Measurements from ENCODE around the gene KLF17.
"Not testable (repeated sequence)": the region's sequence is repeated elsewhere in the genome, so short reads cannot be mapped to it uniquely, and the experiment has no call there.

Gene KLF17

GRCh38 chr1:44110916-44111315 is 7.7 kb upstream of the KLF17 start:
- no peak for DNase-seq
- ATAC-seq: no peak

- no peak for DNase-seq
These were observed 6.8 kb upstream of the KLF17 start for GRCh38 chr1:44111861-44112260.

GRCh38 chr1:44112486-44112885 is 6.1 kb upstream of the KLF17 start:
- no peak for DNase-seq
- no peak for ATAC-seq

More at GRCh38 chr1:44111861-44112260, 6.8 kb upstream of the KLF17 start:
- ATAC-seq: no peak

GRCh38 chr1:44113095-44113609 is 5.5 kb upstream of the KLF17 start:
- ATAC-seq: no peak

GRCh38 chr1:44114098-44114497 is 4.5 kb upstream of the KLF17 start:
- no peak for ATAC-seq

More at GRCh38 chr1:44113095-44113609, 5.5 kb upstream of the KLF17 start:
- DNase-seq: no peak

GRCh38 chr1:44117272-44117671 is 1.3 kb upstream of the KLF17 start:
- not testable (repeated sequence) for DNase-seq

More at GRCh38 chr1:44114098-44114497, 4.5 kb upstream of the KLF17 start:
- no peak for DNase-seq

GRCh38 chr1:44119525-44119924 is 904 bp downstream of the KLF17 start:
- no peak for ATAC-seq

More at GRCh38 chr1:44117272-44117671, 1.3 kb upstream of the KLF17 start:
- not testable (repeated sequence) for ATAC-seq

GRCh38 chr1:44120398-44120949 is 1.9 kb downstream of the KLF17 start:
- ATAC-seq (no peak), DNase-seq (no peak)

More at GRCh38 chr1:44119525-44119924, 904 bp downstream of the KLF17 start:
- DNase-seq: no peak

GRCh38 chr1:44129616-44130500 is 11.2 kb downstream of the KLF17 start:
- DNase-seq: no peak
- ATAC-seq: no peak

- DNase-seq: no peak
- ATAC-seq: no peak
These were observed 12.8 kb downstream of the KLF17 start for GRCh38 chr1:44131411-44131810.

- no peak for ATAC-seq
- no peak for DNase-seq
These were observed 15.7 kb downstream of the KLF17 start for GRCh38 chr1:44134071-44134920.

- no peak for ATAC-seq
- DNase-seq: no peak
These were observed 17.3 kb downstream of the KLF17 start for GRCh38 chr1:44135886-44136285.

GRCh38 chr1:44138239-44138638 is 19.6 kb downstream of the KLF17 start:
- no peak for DNase-seq

GRCh38 chr1:44139565-44139964 is 20.9 kb downstream of the KLF17 start:
- ATAC-seq, DNase-seq: not testable (repeated sequence)

More at GRCh38 chr1:44138239-44138638, 19.6 kb downstream of the KLF17 start:
- no peak for ATAC-seq

GRCh38 chr1:44141531-44141930 is 22.9 kb downstream of the KLF17 start, which contains the start of gene KLF18:
KLF18 (minus strand) TSS chr1:44141631; CDS start chr1:44141631, 0 bp downstream.
- DNase-seq (no peak), ATAC-seq (no peak)

GRCh38 chr1:44144962-44145756 is 26.5 kb downstream of the KLF17 start:
- no peak for DNase-seq
- no peak for ATAC-seq

GRCh38 chr1:44146536-44147361 is 28.1 kb downstream of the KLF17 start:
- ATAC-seq: no peak

GRCh38 chr1:44147582-44147981 is 29.0 kb downstream of the KLF17 start:
- ATAC-seq (no peak), DNase-seq (no peak)

More at GRCh38 chr1:44146536-44147361, 28.1 kb downstream of the KLF17 start:
- DNase-seq: no peak

GRCh38 chr1:44151332-44151731 is 32.7 kb downstream of the KLF17 start:
- ATAC-seq (peak; percentile 72), DNase-seq (no peak)

GRCh38 chr1:44151808-44152207 is 33.2 kb downstream of the KLF17 start:
- ATAC-seq (peak; percentile 57), DNase-seq (no peak)
